ENCODE results near the gene ZBTB38. TPM values are rescaled to one million over a fixed set of nuclear protein-coding genes. Genes with fewer than 3 reads are reported as not detected.

The ZBTB38 gene
- total RNA-seq, 1 experiment from 2014 or later = 46.7 TPM

DNA sequence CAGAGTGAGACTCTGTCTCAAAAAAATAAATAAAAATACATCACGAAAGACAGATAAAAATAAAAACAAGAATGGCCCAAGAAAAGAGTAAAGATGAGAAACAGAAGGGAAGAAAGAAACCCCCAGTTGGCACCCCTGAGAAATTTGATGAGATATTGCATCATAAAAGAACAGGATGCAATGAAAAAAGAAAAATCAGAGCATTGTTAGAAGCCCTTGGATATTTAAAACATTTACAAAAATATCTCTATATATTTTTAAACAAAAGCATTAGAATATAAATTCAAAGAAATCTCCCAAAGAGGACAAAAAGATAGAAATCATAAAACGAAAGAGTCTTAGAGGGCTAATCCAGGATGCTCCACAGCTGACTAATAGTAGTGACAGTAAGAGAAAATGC lies 18.6 kb upstream of the ZBTB38 start:
- Histone ChIP-seq H3K27ac (ENCODE audit: low read length) (no peak overlapping the region), H3K9me3 (ENCODE audit: control insufficient read depth, insufficient read depth, low read depth, low read length) (no peaks in the 10 kb centered on the region), H3K36me3 (ENCODE audit: control insufficient read depth, insufficient read depth, low read length) (no peaks in the 10 kb centered on the region), H3K4me3 (ENCODE audit: low read depth in 2 of 2, low read length in 2 of 2) (no peak overlapping the region), H3K4me1 (ENCODE audit: control insufficient read depth, insufficient read depth, low read length) (no peaks in the 10 kb centered on the region), H3K27me3 (ENCODE audit: control insufficient read depth, insufficient read depth, low read length) (no peaks in the 10 kb centered on the region)
- ATAC-seq (no peak), DNase-seq (ENCODE audit: low read depth, low spot score) (no peak)
- CTCF ChIA-PET = no interaction called here
- POLR2A ChIA-PET = no interaction called here
- intact Hi-C loops (cut with micrococcal nuclease; ENCODE audit: unreplicated experiment) = no loop called here
- no TSS peak for BruUV-seq (replicated peaks)
- no peak for TF ChIP-seq REST (IDR thresholded peaks at IDR 0.05; ENCODE audit: insufficient read depth in 1 of 2, low read depth in 2 of 2, low read length in 1 of 2)
- TF ChIP-seq TCF7L2 (IDR thresholded peaks at IDR 0.05; ENCODE audit: low read depth, low read length) = no peak
- TF ChIP-seq CTCF (IDR thresholded peaks at IDR 0.05) = no peak
- TF ChIP-seq SIN3A (IDR thresholded peaks at IDR 0.05; ENCODE audit: borderline replicate concordance, insufficient read depth, low read depth, low read length) = no peak
- no peak for TF ChIP-seq POLR2AphosphoS5 (IDR thresholded peaks at IDR 0.05; ENCODE audit: low read depth, low read length)
- in situ Hi-C loops (cut with HindIII; ENCODE audit: low pct_unique_long_range_greater_than_20kb, low sequenced_read_pairs) = no loop called here

DNA sequence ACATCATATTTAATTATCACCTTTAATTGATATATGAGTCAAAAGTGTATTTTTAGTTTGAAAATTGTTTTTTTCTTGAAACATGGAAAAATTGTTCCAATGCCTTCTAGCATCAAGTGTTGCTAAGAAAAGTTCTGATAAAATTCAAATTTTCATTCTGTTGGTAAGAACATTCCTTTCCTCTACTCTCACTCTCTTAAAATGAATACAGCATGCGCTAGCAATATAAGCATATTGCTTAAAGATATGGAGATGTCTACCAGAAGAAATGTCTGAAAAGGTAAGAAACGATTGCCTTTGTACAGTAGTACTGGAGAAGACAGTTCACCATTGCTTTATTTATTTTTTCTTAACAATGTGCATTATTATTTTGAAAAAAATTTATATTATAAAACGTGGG lies 17.6 kb upstream of the ZBTB38 start:
- CTCF ChIA-PET = no interaction called here
- Histone ChIP-seq H3K9me3 (ENCODE audit: control insufficient read depth, insufficient read depth, low read depth, low read length) (no peaks in the 10 kb centered on the region), H3K27ac (ENCODE audit: low read length) (no peak overlapping the region), H3K27me3 (ENCODE audit: control insufficient read depth, insufficient read depth, low read length) (no peaks in the 10 kb centered on the region), H3K4me1 (ENCODE audit: control insufficient read depth, insufficient read depth, low read length) (no peaks in the 10 kb centered on the region), H3K4me3 (ENCODE audit: low read depth in 2 of 2, low read length in 2 of 2) (no peak overlapping the region), H3K36me3 (ENCODE audit: control insufficient read depth, insufficient read depth, low read length) (no peaks in the 10 kb centered on the region)
- BruUV-seq (replicated peaks) = no TSS peak
- TF ChIP-seq SIN3A (IDR thresholded peaks at IDR 0.05; ENCODE audit: borderline replicate concordance, insufficient read depth, low read depth, low read length) (no peak), CTCF (IDR thresholded peaks at IDR 0.05) (no peak)
- DNase-seq (ENCODE audit: low read depth, low spot score) (no peak), ATAC-seq (no peak)
- intact Hi-C loops (cut with micrococcal nuclease; ENCODE audit: unreplicated experiment) (no loop called here), in situ Hi-C loops (cut with HindIII; ENCODE audit: low pct_unique_long_range_greater_than_20kb, low sequenced_read_pairs) (no loop called here)
- POLR2A ChIA-PET = no interaction called here
